Esophagus muscularis mucosa (tissue), 4 donors: Measurements from ENCODE around the gene CLIC1. TPM values are rescaled to one million over a fixed set of nuclear protein-coding genes. Genes with fewer than 3 reads are reported as not detected.
"Not testable (repeated sequence)": the region's sequence is repeated elsewhere in the genome, so short reads cannot be mapped to it uniquely, and the experiment has no call there.

Experiments used
- DNase-seq: peaks from one replicate; pipeline ENCODE4 v3.0.0-alpha.2; 2017; ENCODE audit errors: extremely low spot score
- H3K27ac ChIP-seq, 4 donors: fragments of 200-600 bp; sonication (generic); replicated peaks in 1 of 4; 1 replicate in 3 of 4; 2 replicates in 1 of 4; pipeline ENCODE4 v1.5.1; 2016 to 2019; ENCODE audit warnings: mild to moderate bottlenecking in 1 of 4
- H3K27me3 ChIP-seq, 4 donors: fragments of 200-600 bp; sonication (generic); one replicate each; pipeline versions ENCODE4 v1.5.1 to v1.6.0; 2016 to 2019
- H3K36me3 ChIP-seq, 4 donors: fragments of 200-600 bp; sonication (generic); one replicate each; pipeline ENCODE4 v1.5.1; 2016 to 2019
- H3K4me1 ChIP-seq, 4 donors: fragments of 200-600 bp; sonication (generic); one replicate each; pipeline ENCODE4 v1.5.1; 2016 to 2019
- H3K4me3 ChIP-seq, 4 donors: fragments of 200-600 bp; sonication (generic); 1 replicate in 2 of 4; 2 replicates in 2 of 4; pipeline ENCODE4 v1.5.1; 2016 to 2019; ENCODE audit warnings: mild to moderate bottlenecking in 4 of 4, moderate library complexity in 1 of 4
- H3K9me3 ChIP-seq, 4 donors: fragments of 200-600 bp; sonication (generic); 1 replicate in 3 of 4; 2 replicates in 1 of 4; pipeline ENCODE4 v1.5.1; 2016 to 2019
- EP300 ChIP-seq: sonication (generic); formaldehyde crosslinking; IDR thresholded peaks from one replicate; pipeline ENCODE4 v1.6.1; 2017; ENCODE audit warnings: antibody characterized with exemption
- POLR2A ChIP-seq: fragments of 450-650 bp; IDR thresholded peaks from one replicate; pipeline ENCODE4 v1.6.1; 2017; ENCODE audit warnings: antibody characterized with exemption, moderate library complexity, mild to moderate bottlenecking, low read depth
- POLR2AphosphoS5 ChIP-seq, 2 donors: sonication (generic); formaldehyde crosslinking; IDR thresholded peaks; one replicate each; pipeline ENCODE4 v1.6.1; 2017; ENCODE audit warnings: antibody characterized with exemption in 2 of 2
- WGBS: methylation state at CpG from one replicate; pipeline ENCODE4 v1.1.5; 2018; 5-methylcytosine and 5-hydroxymethylcytosine counted together
- intact Hi-C: fragments of 100-400 bp; cut with DNase I; formaldehyde crosslinking; loops from one replicate; pipeline ENCODE4 v1.15.1; 2023
- total RNA-seq, 4 donors: library from RNA; depleted of rRNA; stranded (reverse); fragments of >200 nt; gene quantifications; one replicate each; pipeline versions ENCODE4 v1.1.0 to v1.2.1, GENCODE V29; 2016
- TF ChIP-seq, protein P1 (sequence below), 3 experiments: fragments of 200-600 bp in 2 of 3; fragments of 450-650 bp in 1 of 3; sonication (generic) in 2 of 3; IDR thresholded peaks; one replicate each; pipeline ENCODE4 v1.5.1; 2017 to 2019; ENCODE audit warnings: antibody characterized with exemption in 3 of 3, mild to moderate bottlenecking in 2 of 3, moderate library complexity in 1 of 3

CLIC1 gene
- total RNA-seq, 4 donors from 2014 or later = 208 to 379 (median 290) TPM

DNA sequence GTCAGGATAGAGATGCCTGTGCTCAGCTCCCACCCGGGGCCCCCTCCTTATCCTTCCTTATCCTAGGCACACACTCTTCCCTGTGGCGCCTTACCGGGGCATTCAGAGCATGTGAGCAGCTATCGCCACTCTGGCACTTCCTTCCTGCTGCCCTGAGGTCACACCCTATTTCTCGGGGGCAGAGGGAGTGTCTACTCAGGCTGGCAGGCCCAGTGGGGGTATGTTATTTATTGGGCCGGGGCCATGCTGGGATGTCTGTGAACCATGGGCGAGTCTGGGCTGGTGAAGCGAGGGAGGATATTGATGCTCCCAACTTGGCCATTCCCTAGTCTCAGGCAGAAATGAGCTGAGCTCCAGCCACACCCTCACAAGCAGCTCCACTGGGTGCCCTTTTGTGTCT, 25.1 kb downstream of the CLIC1 start:
- DNase-seq = no peak
- Histone ChIP-seq H3K4me1 (no peaks in the 10 kb centered on the region), H3K27ac (no peak overlapping the region), H3K9me3 (no peaks in the 10 kb centered on the region), H3K36me3 (no peaks in the 10 kb centered on the region), H3K4me3 (no peak overlapping the region), H3K27me3 (peaks cover 0 to 6% (median 0%) of the 10 kb centered on the region in 4 donors)
- TF ChIP-seq, protein P1, sequence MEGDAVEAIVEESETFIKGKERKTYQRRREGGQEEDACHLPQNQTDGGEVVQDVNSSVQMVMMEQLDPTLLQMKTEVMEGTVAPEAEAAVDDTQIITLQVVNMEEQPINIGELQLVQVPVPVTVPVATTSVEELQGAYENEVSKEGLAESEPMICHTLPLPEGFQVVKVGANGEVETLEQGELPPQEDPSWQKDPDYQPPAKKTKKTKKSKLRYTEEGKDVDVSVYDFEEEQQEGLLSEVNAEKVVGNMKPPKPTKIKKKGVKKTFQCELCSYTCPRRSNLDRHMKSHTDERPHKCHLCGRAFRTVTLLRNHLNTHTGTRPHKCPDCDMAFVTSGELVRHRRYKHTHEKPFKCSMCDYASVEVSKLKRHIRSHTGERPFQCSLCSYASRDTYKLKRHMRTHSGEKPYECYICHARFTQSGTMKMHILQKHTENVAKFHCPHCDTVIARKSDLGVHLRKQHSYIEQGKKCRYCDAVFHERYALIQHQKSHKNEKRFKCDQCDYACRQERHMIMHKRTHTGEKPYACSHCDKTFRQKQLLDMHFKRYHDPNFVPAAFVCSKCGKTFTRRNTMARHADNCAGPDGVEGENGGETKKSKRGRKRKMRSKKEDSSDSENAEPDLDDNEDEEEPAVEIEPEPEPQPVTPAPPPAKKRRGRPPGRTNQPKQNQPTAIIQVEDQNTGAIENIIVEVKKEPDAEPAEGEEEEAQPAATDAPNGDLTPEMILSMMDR (IDR thresholded peaks at IDR 0.05) = no peak
- TF ChIP-seq POLR2A (no peak), EP300 (no peak), POLR2AphosphoS5 (IDR thresholded peaks at IDR 0.05) (no peak)
- 78% methylated on average over 5 of the region's 8 CpGs for WGBS
- intact Hi-C loops = no loop called here

DNA sequence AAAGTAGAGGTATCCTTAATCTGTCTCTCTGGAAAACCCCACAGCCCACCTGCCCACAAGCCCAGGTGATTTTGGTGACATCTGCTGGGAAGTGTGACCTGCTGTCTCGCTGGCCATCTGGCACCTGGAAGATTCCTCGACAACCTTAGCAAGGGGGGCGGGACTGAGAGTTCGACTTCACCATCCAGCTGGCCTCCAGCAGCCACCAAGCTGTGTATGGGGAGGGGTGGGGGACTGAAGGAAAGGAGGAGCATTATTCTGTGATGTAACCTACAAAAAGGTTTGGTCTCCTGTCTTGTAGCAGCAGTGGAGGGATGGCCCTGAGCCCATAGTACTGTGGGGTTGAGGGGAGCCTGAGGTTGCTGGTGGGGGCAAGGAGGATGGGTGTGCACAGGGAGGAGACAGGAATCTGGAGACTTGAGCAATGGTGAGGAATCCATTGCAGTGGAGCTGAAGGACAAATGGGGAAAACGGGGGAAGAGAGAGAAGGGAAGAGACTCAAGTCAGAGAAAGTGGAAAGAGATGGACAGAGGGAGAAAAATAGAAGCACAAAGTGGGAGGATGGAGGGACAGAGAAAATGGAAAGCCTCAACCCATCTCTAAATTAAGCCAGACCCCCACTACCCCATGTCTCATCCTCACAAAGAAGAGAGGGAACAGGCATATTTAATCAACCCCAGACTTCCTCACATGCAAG, 25.7 kb downstream of the CLIC1 start:
- Histone ChIP-seq H3K9me3 (no peaks in the 10 kb centered on the region), H3K27me3 (peaks cover 0 to 6% (median 0%) of the 10 kb centered on the region in 4 donors), H3K27ac (no peak overlapping the region), H3K4me1 (no peaks in the 10 kb centered on the region), H3K36me3 (no peaks in the 10 kb centered on the region), H3K4me3 (no peak overlapping the region)
- DNase-seq = no peak
- 58% methylated on average over 5 of the region's 5 CpGs for WGBS
- TF ChIP-seq EP300 = no peak
- TF ChIP-seq, protein P1 (IDR thresholded peaks at IDR 0.05) = no peak
- no peak for TF ChIP-seq POLR2A
- no peak for TF ChIP-seq POLR2AphosphoS5 (IDR thresholded peaks at IDR 0.05)
- intact Hi-C loops = no loop called here

DNA sequence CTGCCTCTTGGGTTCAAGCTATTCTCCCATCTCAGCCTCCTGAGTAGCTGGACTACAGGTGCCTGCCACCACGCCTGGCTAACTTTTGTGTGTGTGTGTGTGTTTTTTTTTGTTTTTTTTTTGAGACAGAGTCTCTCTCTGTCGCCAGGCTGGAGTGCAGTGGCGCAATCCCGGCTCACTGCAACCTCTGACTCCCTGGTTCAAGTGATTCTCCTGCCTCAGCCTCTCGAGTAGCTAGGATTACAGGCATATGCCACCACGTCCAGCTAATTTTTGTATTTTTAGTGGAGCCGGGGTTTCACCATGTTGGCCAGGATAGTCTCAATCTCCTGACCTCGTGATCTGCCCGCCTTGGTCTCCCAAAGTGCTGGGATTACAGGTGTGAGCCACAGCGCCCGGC, 27.2 kb downstream of the CLIC1 start:
- DNase-seq, H3K4me3 ChIP-seq, H3K4me1 ChIP-seq, H3K9me3 ChIP-seq, H3K27ac ChIP-seq, H3K27me3 ChIP-seq, H3K36me3 ChIP-seq, intact Hi-C loops: not testable (repeated sequence)
- WGBS = 93% methylated on average over 11 of the region's 11 CpGs

DNA sequence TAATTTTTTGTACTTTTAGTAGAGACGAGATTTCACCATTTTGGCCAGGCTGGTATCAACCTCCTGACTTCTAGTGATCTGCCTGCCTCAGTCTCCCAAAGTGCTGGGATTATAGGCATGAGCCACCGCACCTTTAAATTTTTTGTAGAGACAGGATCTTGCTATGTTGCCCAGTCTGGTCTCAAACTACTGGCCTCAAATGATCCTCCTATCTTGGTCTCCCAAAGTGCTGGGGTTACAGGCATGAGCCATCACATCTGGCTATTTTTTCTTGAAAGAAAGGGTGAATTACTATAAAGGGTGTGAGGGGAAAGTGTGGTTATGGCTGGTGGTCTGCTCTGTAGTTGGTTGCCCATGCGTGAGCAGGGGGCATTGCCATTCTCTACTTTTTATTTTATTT, 28.1 kb downstream of the CLIC1 start:
- no peaks in the 10 kb centered on the region for H3K9me3 ChIP-seq
- WGBS = 88% methylated on average over 3 of the region's 3 CpGs
- H3K27ac ChIP-seq = no peak overlapping the region
- H3K36me3 ChIP-seq = no peaks in the 10 kb centered on the region
- no peak for DNase-seq
- no peak overlapping the region for H3K4me3 ChIP-seq
- intact Hi-C loops = no loop called here
- H3K27me3 ChIP-seq = peaks cover 0 to 6% (median 0%) of the 10 kb centered on the region in 4 donors
- peaks cover 4 to 8% (median 6%) of the 10 kb centered on the region in 4 donors for H3K4me1 ChIP-seq
- TF ChIP-seq, protein P1 (IDR thresholded peaks at IDR 0.05) = no peak
- TF ChIP-seq EP300 (no peak), POLR2AphosphoS5 (IDR thresholded peaks at IDR 0.05) (no peak), POLR2A (no peak)

DNA sequence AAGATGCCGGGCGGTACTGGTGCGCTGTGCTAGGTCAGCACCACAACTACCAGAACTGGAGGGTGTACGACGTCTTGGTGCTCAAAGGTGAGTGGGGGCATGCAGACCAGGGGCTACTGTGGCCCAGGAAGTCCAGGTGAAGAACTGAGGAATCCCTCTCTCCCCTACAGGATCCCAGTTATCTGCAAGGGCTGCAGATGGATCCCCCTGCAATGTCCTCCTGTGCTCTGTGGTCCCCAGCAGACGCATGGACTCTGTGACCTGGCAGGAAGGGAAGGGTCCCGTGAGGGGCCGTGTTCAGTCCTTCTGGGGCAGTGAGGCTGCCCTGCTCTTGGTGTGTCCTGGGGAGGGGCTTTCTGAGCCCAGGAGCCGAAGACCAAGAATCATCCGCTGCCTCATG, 28.6 kb downstream of the CLIC1 start:
- Histone ChIP-seq H3K4me3 (no peak overlapping the region), H3K27ac (no peak overlapping the region), H3K4me1 (peaks cover 4 to 8% (median 6%) of the 10 kb centered on the region in 4 donors), H3K27me3 (peaks cover 0 to 6% (median 0%) of the 10 kb centered on the region in 4 donors), H3K9me3 (no peaks in the 10 kb centered on the region), H3K36me3 (no peaks in the 10 kb centered on the region)
- no peak for DNase-seq
- 86% methylated on average over 9 of the region's 10 CpGs for WGBS
- TF ChIP-seq EP300 (no peak), POLR2A (no peak), POLR2AphosphoS5 (IDR thresholded peaks at IDR 0.05) (no peak)
- TF ChIP-seq, protein P1 (IDR thresholded peaks at IDR 0.05) = no peak
- intact Hi-C loops = no loop called here
